Suprapubic skin (tissue), 3 donors: ENCODE data around the gene ENTREP3.

Experiments
- CTCF ChIP-seq, 2 donors: fragments of 200-600 bp in 1 of 2; fragments of 450-650 bp in 1 of 2; sonication (generic) in 1 of 2; IDR thresholded peaks; one replicate each; pipeline ENCODE4 v1.5.1; 2016 to 2019; ENCODE audit warnings: antibody characterized with exemption in 2 of 2, mild to moderate bottlenecking in 1 of 2, moderate library complexity in 1 of 2
- EP300 ChIP-seq: sonication (generic); formaldehyde crosslinking; IDR thresholded peaks from one replicate; pipeline ENCODE4 v1.6.1; 2017; ENCODE audit warnings: antibody characterized with exemption
- POLR2A ChIP-seq, 2 donors: fragments of 450-650 bp; IDR thresholded peaks; one replicate each; pipeline ENCODE4 v1.6.1; 2017; ENCODE audit warnings: antibody characterized with exemption in 2 of 2, mild to moderate bottlenecking in 2 of 2, moderate library complexity in 2 of 2

GRCh38 chr1:155207806-155208540 is 47.3 kb downstream of the ENTREP3 start, which contains the start of gene THBS3:
- no peak for TF ChIP-seq CTCF (IDR thresholded peaks at IDR 0.05)
- TF ChIP-seq POLR2A (IDR thresholded peaks at IDR 0.05), result no peak
- no peak for TF ChIP-seq EP300
